Endodermal cell (in vitro differentiated cells): Measurements from ENCODE around the gene UBQLN3. TPM values are rescaled to one million over a fixed set of nuclear protein-coding genes. Genes with fewer than 3 reads are reported as not detected.
A peak's percentile ranks its signal among the peaks of the same experiment; 100 is the strongest.

Experiments
- DNase-seq: peaks from one replicate; pipeline ENCODE4 v3.0.0-alpha.2; 2017
- H3K27ac ChIP-seq: 2 replicates; pipeline ENCODE4 v1.5.1; 2013; ENCODE audit warnings: mild to moderate bottlenecking, low read depth, low read length, moderate library complexity
- H3K27me3 ChIP-seq: 2 replicates; pipeline ENCODE4 v1.6.1; 2013; ENCODE audit warnings: mild to moderate bottlenecking, low read length, moderate library complexity; ENCODE audit not compliant: insufficient read depth, control insufficient read depth, poor library complexity, severe bottlenecking
- H3K36me3 ChIP-seq: 2 replicates; pipeline ENCODE4 v1.7.0; 2013; ENCODE audit warnings: mild to moderate bottlenecking, low read length, moderate library complexity; ENCODE audit not compliant: control insufficient read depth, insufficient read depth
- H3K4me1 ChIP-seq: one replicate; pipeline ENCODE4 v1.7.0; 2013; ENCODE audit warnings: low read length; ENCODE audit not compliant: control insufficient read depth, insufficient read depth
- H3K4me3 ChIP-seq: 2 replicates; pipeline ENCODE4 v1.5.1; 2013; ENCODE audit warnings: mild to moderate bottlenecking, low read length, moderate library complexity
- H3K9ac ChIP-seq: 2 replicates; pipeline ENCODE4 v1.6.1; 2013; ENCODE audit warnings: mild to moderate bottlenecking, low read length, moderate library complexity; ENCODE audit not compliant: poor library complexity, severe bottlenecking; ENCODE audit errors: extremely low read depth
- H3K9me3 ChIP-seq: 2 replicates; pipeline ENCODE4 v1.6.1; 2013; ENCODE audit warnings: mild to moderate bottlenecking, low read length, moderate library complexity; ENCODE audit not compliant: control insufficient read depth
- H3K27ac Mint-ChIP-seq: 2 replicates; pipeline ENCODE4 v1.8.0; 2020; ENCODE audit warnings: mixed read lengths
- H3K27me3 Mint-ChIP-seq: 2 replicates; pipeline ENCODE4 v1.8.0; 2021; ENCODE audit warnings: mild to moderate bottlenecking, mixed read lengths; ENCODE audit not compliant: insufficient read depth
- H3K36me3 Mint-ChIP-seq: 2 replicates; pipeline ENCODE4 v1.8.0; 2020; ENCODE audit warnings: low read depth, mixed read lengths
- H3K4me1 Mint-ChIP-seq: 2 replicates; pipeline ENCODE4 v1.8.0; 2020; ENCODE audit warnings: mixed read lengths
- H3K4me3 Mint-ChIP-seq: 2 replicates; pipeline ENCODE4 v1.8.0; 2020; ENCODE audit warnings: mild to moderate bottlenecking, moderate library complexity, mixed read lengths
- H3K9me3 Mint-ChIP-seq: 2 replicates; pipeline ENCODE4 v1.8.0; 2020; ENCODE audit warnings: mild to moderate bottlenecking, mixed read lengths
- CTCF ChIP-seq: fragments of 200-600 bp; sonication (generic); conservative IDR thresholded peaks from 2 replicates; pipeline ENCODE4 v1.5.0; 2021; ENCODE audit warnings: antibody characterized with exemption, mild to moderate bottlenecking
- WGBS, 2 experiments: methylation state at CpG; one replicate each; pipeline versions ENCODE4 v1.1.5 to v1.1.7; 2013; ENCODE audit warnings: missing lambda C conversion rate in 2 of 2, mixed read lengths in 1 of 2; ENCODE audit not compliant: insufficient coverage in 1 of 2, insufficient read length in 1 of 2; 5-methylcytosine and 5-hydroxymethylcytosine counted together
- total RNA-seq, 2 donors: library from RNA; stranded (reverse); fragmentation: NEBNext Ultra II Directional in 1 of 2; extraction: Animal tissue kit (Norgen Biotek cat#: 25700) in 1 of 2; gene quantifications; 2 replicates in 1 of 2; 3 replicates in 1 of 2; pipeline ENCODE4 v1.2.1, GENCODE V29; 2021

The UBQLN3 gene
- total RNA-seq, 2 donors from 2014 or later, result 0.24 TPM; not detected in 1

- H3K27ac Mint-ChIP-seq, result no peak overlapping the region
- H3K4me1 Mint-ChIP-seq, result peaks cover 8% of the 10 kb centered on the region
- Histone ChIP-seq H3K9ac (no peak overlapping the region), H3K36me3 (no peaks in the 10 kb centered on the region), H3K27me3 (no peaks in the 10 kb centered on the region), H3K9me3 (no peaks in the 10 kb centered on the region), H3K27ac (no peak overlapping the region), H3K4me1 (no peaks in the 10 kb centered on the region), H3K4me3 (no peak overlapping the region)
- no peak for DNase-seq
- TF ChIP-seq CTCF, result peak; percentile 60
- no peaks in the 10 kb centered on the region for H3K36me3 Mint-ChIP-seq
- H3K9me3 Mint-ChIP-seq, result no peaks in the 10 kb centered on the region
- H3K27me3 Mint-ChIP-seq, result no peaks in the 10 kb centered on the region
- no peak overlapping the region for H3K4me3 Mint-ChIP-seq
These were observed 43.6 kb upstream of the UBQLN3 start for GRCh38 chr11:5553343-5553742.

- Mint-ChIP-seq H3K4me3 (no peak overlapping the region), H3K36me3 (no peaks in the 10 kb centered on the region), H3K27me3 (no peaks in the 10 kb centered on the region), H3K9me3 (no peaks in the 10 kb centered on the region), H3K4me1 (no peaks in the 10 kb centered on the region), H3K27ac (no peak overlapping the region)
- H3K9ac ChIP-seq, result no peak overlapping the region
- H3K4me1 ChIP-seq, result no peaks in the 10 kb centered on the region
- no peak overlapping the region for H3K4me3 ChIP-seq
- no peaks in the 10 kb centered on the region for H3K36me3 ChIP-seq
- no peak for DNase-seq
- WGBS, 2 experiments, result 83 to 87% methylated on average over 4 to 5 of the region's 5 CpGs
- TF ChIP-seq CTCF, result no peak
- H3K27me3 ChIP-seq, result no peaks in the 10 kb centered on the region
- no peak overlapping the region for H3K27ac ChIP-seq
- no peaks in the 10 kb centered on the region for H3K9me3 ChIP-seq
These were observed 40.8 kb upstream of the UBQLN3 start for GRCh38 chr11:5550440-5551095.

- H3K27me3 Mint-ChIP-seq, result no peaks in the 10 kb centered on the region
These were observed 38.7 kb upstream of the UBQLN3 start, which contains the start of gene OR52H1 for GRCh38 chr11:5548440-5548839. Gene OR52H1 (minus strand): TSS chr11:5548540. CDS start chr11:5545505, 3,035 bp downstream.

More at GRCh38 chr11:5548440-5548839, 38.7 kb upstream of the UBQLN3 start, which contains the start of gene OR52H1:
- no peak for TF ChIP-seq CTCF
- Mint-ChIP-seq H3K27ac (no peak within 1 kb of the TSS), H3K4me1 (no peaks in the 10 kb centered on the region), H3K4me3 (no peak within 1 kb of the TSS), H3K9me3 (no peaks in the 10 kb centered on the region), H3K36me3 (no peaks in the 10 kb centered on the region)
- H3K4me1 ChIP-seq, result no peaks in the 10 kb centered on the region
- H3K9ac ChIP-seq, result no peak within 1 kb of the TSS
- WGBS, 2 experiments, result 80% methylated on average over 1 of the region's 1 CpG; no CpG with 5 or more reads in 1 of the 2 experiments
- no peak for DNase-seq
- no peaks in the 10 kb centered on the region for H3K36me3 ChIP-seq
- H3K27me3 ChIP-seq, result no peaks in the 10 kb centered on the region
- no peaks in the 10 kb centered on the region for H3K9me3 ChIP-seq
- no peak within 1 kb of the TSS for H3K27ac ChIP-seq
- H3K4me3 ChIP-seq, result no peak within 1 kb of the TSS
